ENCODE results near the gene INSL3.

INSL3 gene

DNA sequence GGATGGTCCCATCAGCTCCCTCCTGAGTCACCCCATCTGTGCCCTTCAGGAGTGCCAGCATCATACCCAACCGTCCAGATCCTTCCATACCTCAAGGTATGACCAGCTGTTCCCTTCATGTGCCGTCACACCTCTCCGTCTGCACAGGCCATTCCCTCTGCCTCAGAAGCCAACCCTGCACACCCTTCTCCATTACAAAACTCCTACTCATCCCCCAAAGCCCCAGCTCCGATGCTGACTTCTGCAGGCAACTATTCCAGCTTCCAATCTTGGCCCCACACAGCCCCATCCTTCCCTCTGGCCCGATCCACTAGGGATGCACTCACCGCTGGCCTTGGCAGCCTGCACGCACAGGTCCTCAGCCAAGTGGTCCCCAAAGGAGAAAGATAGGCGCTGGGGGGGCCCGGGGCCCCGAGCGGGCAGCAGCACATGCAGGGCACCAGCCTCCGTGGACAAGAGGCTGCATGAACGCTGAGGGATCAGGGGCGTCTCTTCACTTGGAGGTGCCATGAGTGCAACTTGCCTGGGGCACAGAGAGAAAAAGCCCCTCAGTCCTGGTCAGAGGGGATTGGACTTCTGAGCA lies 22.7 kb upstream of the INSL3 start:
- no peak overlapping the region for H2AFZ ChIP-seq
- no peaks in the 10 kb centered on the region for H3K36me3 ChIP-seq (ENCODE audit: control insufficient read depth, insufficient read depth, low read length)
- H3K27ac ChIP-seq, result no peak overlapping the region
- H3K9ac ChIP-seq, result no peak overlapping the region
- H3K27me3 ChIP-seq (ENCODE audit: control insufficient read depth, insufficient read depth, low read length), result no peaks in the 10 kb centered on the region
- no peak overlapping the region for H3K4me3 ChIP-seq (ENCODE audit: low read depth, low read length)
- no peaks in the 10 kb centered on the region for H3K9me3 ChIP-seq (ENCODE audit: control insufficient read depth, low read length)
- no peaks in the 10 kb centered on the region for H3K4me1 ChIP-seq
- H3K4me2 ChIP-seq (ENCODE audit: low read length), result no peak overlapping the region
- H3K79me2 ChIP-seq, result no peaks in the 10 kb centered on the region
- TF ChIP-seq, protein P1, sequence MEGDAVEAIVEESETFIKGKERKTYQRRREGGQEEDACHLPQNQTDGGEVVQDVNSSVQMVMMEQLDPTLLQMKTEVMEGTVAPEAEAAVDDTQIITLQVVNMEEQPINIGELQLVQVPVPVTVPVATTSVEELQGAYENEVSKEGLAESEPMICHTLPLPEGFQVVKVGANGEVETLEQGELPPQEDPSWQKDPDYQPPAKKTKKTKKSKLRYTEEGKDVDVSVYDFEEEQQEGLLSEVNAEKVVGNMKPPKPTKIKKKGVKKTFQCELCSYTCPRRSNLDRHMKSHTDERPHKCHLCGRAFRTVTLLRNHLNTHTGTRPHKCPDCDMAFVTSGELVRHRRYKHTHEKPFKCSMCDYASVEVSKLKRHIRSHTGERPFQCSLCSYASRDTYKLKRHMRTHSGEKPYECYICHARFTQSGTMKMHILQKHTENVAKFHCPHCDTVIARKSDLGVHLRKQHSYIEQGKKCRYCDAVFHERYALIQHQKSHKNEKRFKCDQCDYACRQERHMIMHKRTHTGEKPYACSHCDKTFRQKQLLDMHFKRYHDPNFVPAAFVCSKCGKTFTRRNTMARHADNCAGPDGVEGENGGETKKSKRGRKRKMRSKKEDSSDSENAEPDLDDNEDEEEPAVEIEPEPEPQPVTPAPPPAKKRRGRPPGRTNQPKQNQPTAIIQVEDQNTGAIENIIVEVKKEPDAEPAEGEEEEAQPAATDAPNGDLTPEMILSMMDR (IDR thresholded peaks at IDR 0.05), result no peak

DNA sequence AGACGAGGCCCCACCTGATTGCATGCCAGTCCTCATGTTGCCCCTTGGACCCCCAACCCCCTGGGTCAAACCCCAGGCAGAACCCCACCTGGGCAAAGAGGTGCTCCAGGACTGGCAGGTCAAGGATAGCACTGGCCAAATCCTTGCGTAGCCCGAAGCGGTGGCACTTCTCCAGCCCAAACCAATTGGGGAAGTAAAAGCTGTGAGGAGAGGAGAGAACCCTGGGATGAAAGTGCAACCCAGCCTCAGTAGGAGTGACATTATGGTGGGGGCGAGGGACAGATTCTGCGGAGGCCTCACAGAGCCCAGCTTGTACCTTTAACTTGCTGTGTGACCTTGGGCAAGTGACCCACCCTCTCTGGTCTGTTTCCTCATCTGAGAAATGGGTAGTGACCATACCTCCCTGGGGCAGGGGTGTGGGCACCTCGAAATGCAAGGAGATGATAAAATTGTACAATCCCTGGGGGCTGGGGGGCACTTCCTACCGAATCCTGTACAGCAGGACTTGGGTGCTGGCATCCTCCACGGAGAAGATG lies 22.0 kb upstream of the INSL3 start:
- Histone ChIP-seq H3K27me3 (ENCODE audit: control insufficient read depth, insufficient read depth, low read length) (no peaks in the 10 kb centered on the region), H3K4me2 (ENCODE audit: low read length) (no peak overlapping the region), H3K4me3 (ENCODE audit: low read depth, low read length) (no peak overlapping the region), H2AFZ (no peak overlapping the region), H3K4me1 (no peaks in the 10 kb centered on the region), H3K9ac (no peak overlapping the region), H3K9me3 (ENCODE audit: control insufficient read depth, low read length) (no peaks in the 10 kb centered on the region), H3K27ac (no peak overlapping the region), H3K36me3 (ENCODE audit: control insufficient read depth, insufficient read depth, low read length) (no peaks in the 10 kb centered on the region), H3K79me2 (no peaks in the 10 kb centered on the region)
- TF ChIP-seq, protein P1 (IDR thresholded peaks at IDR 0.05), result no peak

DNA sequence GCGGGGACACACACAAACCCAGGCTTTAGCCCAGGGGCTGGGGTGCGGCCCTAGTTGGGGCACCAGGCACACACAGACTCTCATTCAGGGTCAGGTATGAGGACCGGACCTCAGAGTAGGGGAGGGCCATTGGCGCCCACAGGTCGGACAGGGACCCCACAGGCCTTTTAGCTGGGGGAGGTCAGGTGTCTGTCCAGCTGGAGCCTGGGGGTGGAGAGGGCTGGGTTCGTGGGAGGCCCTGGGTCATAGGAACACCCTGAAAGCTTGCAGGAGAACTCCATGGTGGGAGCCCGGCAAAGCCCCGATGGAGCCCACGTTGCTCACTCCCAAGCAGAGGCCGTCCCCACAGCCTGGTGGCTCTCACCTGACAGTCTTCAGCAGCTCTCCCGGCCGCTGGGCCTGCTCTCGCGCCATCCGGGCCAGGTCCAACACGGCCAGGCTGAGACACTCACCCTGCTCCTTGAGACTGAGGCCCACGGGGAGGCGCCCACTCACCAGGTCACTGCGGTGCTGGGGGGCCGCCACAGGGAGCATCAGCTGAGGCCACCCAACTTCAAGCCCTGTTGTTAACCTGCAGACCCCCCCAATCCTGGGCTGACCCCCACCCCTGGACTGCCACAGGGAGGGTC lies 21.5 kb upstream of the INSL3 start:
- Histone ChIP-seq H3K4me2 (ENCODE audit: low read length) (no peak overlapping the region), H3K9me3 (ENCODE audit: control insufficient read depth, low read length) (no peaks in the 10 kb centered on the region), H2AFZ (peak overlapping the region; percentile 51), H3K27me3 (ENCODE audit: control insufficient read depth, insufficient read depth, low read length) (no peaks in the 10 kb centered on the region), H3K79me2 (no peaks in the 10 kb centered on the region), H3K4me1 (no peaks in the 10 kb centered on the region), H3K27ac (no peak overlapping the region), H3K9ac (no peak overlapping the region), H3K4me3 (ENCODE audit: low read depth, low read length) (no peak overlapping the region), H3K36me3 (ENCODE audit: control insufficient read depth, insufficient read depth, low read length) (no peaks in the 10 kb centered on the region)
- TF ChIP-seq, protein P1 (IDR thresholded peaks at IDR 0.05), result no peak

DNA sequence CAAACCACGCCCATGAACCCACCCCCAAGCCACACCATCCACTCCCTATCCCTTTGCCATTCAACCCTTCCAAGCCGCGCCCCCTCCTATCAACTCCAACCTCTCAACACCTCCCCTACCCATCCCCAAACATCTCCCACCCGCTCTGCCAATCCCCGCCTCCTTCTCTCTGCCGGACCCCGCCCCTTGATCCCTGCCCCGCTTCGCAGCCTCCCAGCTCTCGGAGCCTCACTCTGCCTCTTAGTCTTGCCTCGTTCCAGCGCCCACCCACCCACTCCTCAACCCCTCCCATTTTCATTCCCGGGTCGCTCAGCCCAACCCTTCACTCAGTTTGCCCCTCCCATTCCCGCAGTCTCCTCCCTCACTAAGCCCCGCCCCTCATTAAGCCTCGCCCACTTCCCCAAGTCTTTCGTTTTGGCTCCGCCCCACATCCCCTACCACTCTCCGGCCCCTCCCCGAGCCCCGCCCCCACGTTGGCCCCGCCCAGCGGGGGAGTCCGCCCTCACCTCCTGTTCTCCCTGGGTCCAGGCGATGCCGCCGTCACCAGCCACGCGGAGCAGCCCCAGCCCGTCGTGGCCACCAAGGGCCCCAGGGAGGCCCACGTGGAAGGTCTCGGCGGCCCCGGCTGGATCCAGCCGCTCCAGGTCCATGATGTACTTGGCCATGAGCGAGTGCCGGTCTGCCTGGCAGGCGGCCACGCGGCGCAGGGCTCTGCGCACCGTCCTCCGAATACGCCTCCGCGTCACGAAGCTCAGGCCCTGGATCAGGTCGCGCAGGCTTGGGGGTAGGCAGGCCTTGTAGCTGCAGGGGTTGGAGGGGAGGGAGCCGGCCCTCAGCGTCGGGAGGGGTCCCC lies 20.7 kb upstream of the INSL3 start:
- Histone ChIP-seq H2AFZ (peak overlapping the region; percentile 51), H3K9me3 (ENCODE audit: control insufficient read depth, low read length) (no peaks in the 10 kb centered on the region), H3K4me3 (ENCODE audit: low read depth, low read length) (no peak overlapping the region), H3K36me3 (ENCODE audit: control insufficient read depth, insufficient read depth, low read length) (no peaks in the 10 kb centered on the region), H3K4me1 (no peaks in the 10 kb centered on the region), H3K27me3 (ENCODE audit: control insufficient read depth, insufficient read depth, low read length) (no peaks in the 10 kb centered on the region), H3K9ac (no peak overlapping the region), H3K79me2 (no peaks in the 10 kb centered on the region), H3K4me2 (ENCODE audit: low read length) (peak overlapping the region; percentile 6), H3K27ac (no peak overlapping the region)
- TF ChIP-seq, protein P1 (IDR thresholded peaks at IDR 0.05), result no peak

Measured in parathyroid adenoma (tissue), 2 donors.